Activated naive CD4-positive, alpha-beta T cell treated with anti-CD3 and anti-CD28 coated beads, Interleukin-2, amount 50 U/mL, for 72 hours (primary cell): Measurements from ENCODE around the gene MAST3. TPM values are rescaled to one million over a fixed set of nuclear protein-coding genes. Genes with fewer than 3 reads are reported as not detected.

Source experiments
- ATAC-seq, 2 donors: fragments of 150-1000 bp; cut with Tn5 transposase; 2 replicates each; pipeline ENCODE4 v1.10.0; 2021; ENCODE audit warnings: mild to moderate bottlenecking in 2 of 2, moderate library complexity in 2 of 2
- DNase-seq, 2 donors: peaks; one replicate each; pipeline ENCODE4 v3.0.0; 2021 to 2022; ENCODE audit warnings: low spot score in 2 of 2
- H3K27ac Mint-ChIP-seq, 2 donors: one replicate each; pipeline ENCODE4 v1.8.0; 2022; ENCODE audit warnings: mild to moderate bottlenecking in 2 of 2, mixed read lengths in 2 of 2
- H3K36me3 Mint-ChIP-seq, 2 donors: one replicate each; pipeline ENCODE4 v1.8.0; 2022; ENCODE audit warnings: mixed read lengths in 2 of 2
- H3K9me3 Mint-ChIP-seq, 2 donors: one replicate each; pipeline ENCODE4 v1.8.0; 2022; ENCODE audit warnings: mixed read lengths in 2 of 2
- total RNA-seq, 2 donors: library from RNA; stranded (reverse); gene quantifications; one replicate each; pipeline ENCODE4 v1.2.3, GENCODE V29; 2022

MAST3 gene
- total RNA-seq, 2 donors from 2014 or later, result 19.5 to 54.6 TPM

- Mint-ChIP-seq H3K9me3 (no peaks in the 10 kb centered on the region), H3K36me3 (peaks cover 9 to 15% of the 10 kb centered on the region in 2 donors), H3K27ac (no peak overlapping the region)
- no peak for ATAC-seq
- no peak for DNase-seq
These were observed 100.8 kb downstream of the MAST3 start for GRCh38 chr19:18198374-18198773.

Other genes with a start within 250 kb of the MAST3 start
- 100 to 1,000 TPM; 204 to 237 TPM for gene JAK3, start 249.8 kb upstream of the MAST3 start, total RNA-seq
- gene RPL18A, start 237.9 kb upstream of the MAST3 start, total RNA-seq, result 1,000 to 10,000 TPM; 3,079 to 3,707 TPM
- 1 to 10 TPM; 1.5 to 2.0 TPM for gene SLC5A5, start 225.8 kb upstream of the MAST3 start, total RNA-seq
- 10 to 100 TPM; 66.4 to 80.8 TPM for gene CCDC124, start 164.8 kb upstream of the MAST3 start, total RNA-seq
- gene KCNN1, start 130.7 kb upstream of the MAST3 start, total RNA-seq, result under 1 TPM; 0.19 to 0.36 TPM
- gene ARRDC2, start 89.6 kb upstream of the MAST3 start, total RNA-seq, result 10 to 100 TPM; 26.7 to 59.3 TPM
- gene IL12RB1, start 10.8 kb upstream of the MAST3 start, total RNA-seq, result 10 to 100 TPM; 14.6 to 25.0 TPM
- gene PIK3R2, start 55.4 kb downstream of the MAST3 start, total RNA-seq, result 10 to 100 TPM; 13.6 to 18.3 TPM
- gene IFI30, start 76.0 kb downstream of the MAST3 start, total RNA-seq, result 10 to 100 TPM; 28.0 to 65.3 TPM
- gene MPV17L2, start 95.4 kb downstream of the MAST3 start, total RNA-seq, result 10 to 100 TPM in 1 of 2 donors, 1 to 10 TPM in 1; 5.4 to 14.0 TPM
- gene RAB3A, start 106.3 kb downstream of the MAST3 start, total RNA-seq, result 1 to 10 TPM; 8.9 to 9.8 TPM
- gene PDE4C, start 128.7 kb downstream of the MAST3 start, total RNA-seq, result 1 to 10 TPM in 1 of 2 donors, under 1 TPM in 1; 0.12 to 1.0 TPM
- gene IQCN, start 176.7 kb downstream of the MAST3 start, total RNA-seq, result 1 to 10 TPM in 1 of 2 donors, under 1 TPM in 1; 0.45 to 1.5 TPM
- 100 to 1,000 TPM; 213 to 255 TPM for gene JUND, start 183.8 kb downstream of the MAST3 start, total RNA-seq
- 100 to 1,000 TPM; 280 to 379 TPM for gene LSM4, start 225.3 kb downstream of the MAST3 start, total RNA-seq
- 10 to 100 TPM; 38.3 to 47.2 TPM for gene PGPEP1, start 242.8 kb downstream of the MAST3 start, total RNA-seq